GM18517 (cell line): ENCODE results near the gene FBXW5.
A peak's percentile ranks its signal among the peaks of the same experiment; 100 is the strongest.

Source experiments
- ATAC-seq: cut with Tn5 transposase; IDR thresholded peaks from one replicate; pipeline ENCODE4 v1.9.1; 2021; ENCODE audit warnings: mild to moderate bottlenecking, moderate library complexity; ENCODE audit not compliant: unreplicated experiment

FBXW5 gene

GRCh38 chr9:136949817-136950655 is 5.5 kb upstream of the FBXW5 start:
- peak; percentile 79 for ATAC-seq

GRCh38 chr9:136949239-136949816 is 4.8 kb upstream of the FBXW5 start:
- ATAC-seq = peak; percentile 6

GRCh38 chr9:136947955-136948510 is 3.5 kb upstream of the FBXW5 start:
- ATAC-seq = no peak

GRCh38 chr9:136947028-136947891 is 2.7 kb upstream of the FBXW5 start:
- no peak for ATAC-seq

GRCh38 chr9:136946228-136947027 is 1.9 kb upstream of the FBXW5 start:
- ATAC-seq = no peak

GRCh38 chr9:136945333-136946227 is 1.0 kb upstream of the FBXW5 start:
- no peak for ATAC-seq

- peak; percentile 35 for ATAC-seq
These were observed 373 bp downstream of the FBXW5 start for GRCh38 chr9:136944212-136944518.

GRCh38 chr9:136943291-136944211 is 987 bp downstream of the FBXW5 start:
- peak; percentile 14 for ATAC-seq

GRCh38 chr9:136942881-136943230 is 1.7 kb downstream of the FBXW5 start:
- ATAC-seq = no peak

GRCh38 chr9:136942112-136942880 is 2.2 kb downstream of the FBXW5 start:
- ATAC-seq = no peak

- no peak for ATAC-seq
These were observed 3.1 kb downstream of the FBXW5 start for GRCh38 chr9:136941231-136942111.

- ATAC-seq = no peak
These were observed 3.9 kb downstream of the FBXW5 start for GRCh38 chr9:136940526-136941230.

- ATAC-seq = no peak
These were observed 4.5 kb downstream of the FBXW5 start for GRCh38 chr9:136939996-136940525.

GRCh38 chr9:136939431-136939995 is 5.0 kb downstream of the FBXW5 start:
- no peak for ATAC-seq

GRCh38 chr9:136937186-136938001 is 7.1 kb downstream of the FBXW5 start:
- ATAC-seq = no peak
